OCI-LY3 (cell line): ENCODE results near the gene MEG3.

Experiments
- EZH2phosphoT487 ChIP-seq: fragments of 200-600 bp; shearing (Covaris generic); IDR thresholded peaks from 2 replicates; pipeline ENCODE4 v1.6.1; 2018; ENCODE audit warnings: antibody characterized with exemption, mixed run types, low read depth
- TF ChIP-seq, protein P1 (sequence below): fragments of 200-600, 300-600 bp; sonication (generic); IDR thresholded peaks from 2 replicates; pipeline ENCODE4 v1.5.1; 2014; ENCODE audit warnings: antibody characterized with exemption, low read length, low read depth

DNA sequence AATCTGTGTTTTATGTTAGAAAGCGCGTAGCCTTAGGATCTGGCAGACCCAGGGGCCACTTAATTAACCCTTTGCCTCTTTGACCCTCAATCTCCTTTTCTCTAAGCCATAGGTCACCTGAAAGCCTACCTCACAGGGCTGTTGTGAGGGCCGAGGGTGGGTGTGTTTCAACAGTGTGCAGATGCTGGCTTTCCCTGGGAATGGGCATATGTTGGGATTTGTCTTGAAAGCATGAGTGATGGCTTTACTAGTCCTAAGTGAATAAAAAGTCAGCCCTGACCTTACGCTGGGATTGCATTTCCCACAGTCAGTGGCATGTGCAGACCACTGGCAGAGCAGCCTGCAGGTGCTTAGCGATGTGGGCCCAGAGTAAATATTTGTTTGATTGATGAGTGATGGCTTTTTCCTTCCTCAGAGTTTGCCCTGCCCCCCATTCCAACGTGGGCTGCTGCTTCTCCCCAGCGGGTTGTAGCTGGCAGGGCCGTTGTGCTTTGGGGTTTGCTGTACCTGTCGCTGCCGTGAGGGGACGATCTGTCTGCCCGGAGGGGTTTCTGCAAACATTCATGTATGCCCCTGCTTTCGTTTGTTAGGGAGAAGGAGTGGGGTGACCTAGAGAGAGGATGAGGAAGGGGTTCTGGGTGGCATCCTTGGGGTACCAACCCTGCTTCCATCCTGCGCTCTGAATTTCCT lies 31.5 kb downstream of the MEG3 start:
- TF ChIP-seq, protein P1, sequence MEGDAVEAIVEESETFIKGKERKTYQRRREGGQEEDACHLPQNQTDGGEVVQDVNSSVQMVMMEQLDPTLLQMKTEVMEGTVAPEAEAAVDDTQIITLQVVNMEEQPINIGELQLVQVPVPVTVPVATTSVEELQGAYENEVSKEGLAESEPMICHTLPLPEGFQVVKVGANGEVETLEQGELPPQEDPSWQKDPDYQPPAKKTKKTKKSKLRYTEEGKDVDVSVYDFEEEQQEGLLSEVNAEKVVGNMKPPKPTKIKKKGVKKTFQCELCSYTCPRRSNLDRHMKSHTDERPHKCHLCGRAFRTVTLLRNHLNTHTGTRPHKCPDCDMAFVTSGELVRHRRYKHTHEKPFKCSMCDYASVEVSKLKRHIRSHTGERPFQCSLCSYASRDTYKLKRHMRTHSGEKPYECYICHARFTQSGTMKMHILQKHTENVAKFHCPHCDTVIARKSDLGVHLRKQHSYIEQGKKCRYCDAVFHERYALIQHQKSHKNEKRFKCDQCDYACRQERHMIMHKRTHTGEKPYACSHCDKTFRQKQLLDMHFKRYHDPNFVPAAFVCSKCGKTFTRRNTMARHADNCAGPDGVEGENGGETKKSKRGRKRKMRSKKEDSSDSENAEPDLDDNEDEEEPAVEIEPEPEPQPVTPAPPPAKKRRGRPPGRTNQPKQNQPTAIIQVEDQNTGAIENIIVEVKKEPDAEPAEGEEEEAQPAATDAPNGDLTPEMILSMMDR, result no peak
- no peak for TF ChIP-seq EZH2phosphoT487
